ENCODE data around the gene RAB3A.
A peak's percentile ranks its signal among the peaks of the same experiment; 100 is the strongest.

RAB3A gene

GRCh38 chr19:18202778-18203407 is 949 bp downstream of the RAB3A start:
- TF ChIP-seq, protein P1, sequence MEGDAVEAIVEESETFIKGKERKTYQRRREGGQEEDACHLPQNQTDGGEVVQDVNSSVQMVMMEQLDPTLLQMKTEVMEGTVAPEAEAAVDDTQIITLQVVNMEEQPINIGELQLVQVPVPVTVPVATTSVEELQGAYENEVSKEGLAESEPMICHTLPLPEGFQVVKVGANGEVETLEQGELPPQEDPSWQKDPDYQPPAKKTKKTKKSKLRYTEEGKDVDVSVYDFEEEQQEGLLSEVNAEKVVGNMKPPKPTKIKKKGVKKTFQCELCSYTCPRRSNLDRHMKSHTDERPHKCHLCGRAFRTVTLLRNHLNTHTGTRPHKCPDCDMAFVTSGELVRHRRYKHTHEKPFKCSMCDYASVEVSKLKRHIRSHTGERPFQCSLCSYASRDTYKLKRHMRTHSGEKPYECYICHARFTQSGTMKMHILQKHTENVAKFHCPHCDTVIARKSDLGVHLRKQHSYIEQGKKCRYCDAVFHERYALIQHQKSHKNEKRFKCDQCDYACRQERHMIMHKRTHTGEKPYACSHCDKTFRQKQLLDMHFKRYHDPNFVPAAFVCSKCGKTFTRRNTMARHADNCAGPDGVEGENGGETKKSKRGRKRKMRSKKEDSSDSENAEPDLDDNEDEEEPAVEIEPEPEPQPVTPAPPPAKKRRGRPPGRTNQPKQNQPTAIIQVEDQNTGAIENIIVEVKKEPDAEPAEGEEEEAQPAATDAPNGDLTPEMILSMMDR (IDR thresholded peaks at IDR 0.05; ENCODE audit: low read depth, low read length) = no peak
- TF ChIP-seq POLR2A (IDR thresholded peaks at IDR 0.05; ENCODE audit: extremely low read depth, insufficient read length) = no peak
- TF ChIP-seq, protein P2, sequence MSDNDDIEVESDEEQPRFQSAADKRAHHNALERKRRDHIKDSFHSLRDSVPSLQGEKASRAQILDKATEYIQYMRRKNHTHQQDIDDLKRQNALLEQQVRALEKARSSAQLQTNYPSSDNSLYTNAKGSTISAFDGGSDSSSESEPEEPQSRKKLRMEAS (IDR thresholded peaks at IDR 0.05; ENCODE audit: low read depth, low read length) = 0 out of 2 replicates have a peak, but pooled peaks have one; percentile 7
- TF ChIP-seq MYC (IDR thresholded peaks at IDR 0.05; ENCODE audit: low read depth, low read length) = no peak
- H3K4me3 ChIP-seq (ENCODE audit: low read depth, low read length) = peak overlapping the region; percentile 44
- DNase-seq (ENCODE audit: low read depth) = peak; percentile 48

DNA sequence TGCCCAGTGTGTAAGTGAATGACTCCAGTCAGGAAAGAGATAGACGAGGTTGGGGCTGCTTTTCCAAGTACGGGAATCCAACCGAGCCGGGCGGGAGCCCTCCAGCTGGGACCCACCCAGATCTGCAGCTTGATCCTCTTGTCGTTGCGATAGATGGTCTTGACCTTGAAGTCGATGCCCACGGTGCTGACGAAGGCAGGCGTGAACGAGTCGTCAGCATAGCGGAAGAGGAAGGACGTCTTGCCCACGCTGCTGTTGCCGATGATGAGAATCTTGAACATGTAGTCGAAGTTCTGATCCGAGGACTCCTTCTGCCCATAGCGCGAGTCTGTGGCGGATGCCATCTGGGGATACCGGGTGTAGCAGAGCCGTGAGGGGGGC is 1.5 kb downstream of the RAB3A start:
- H3K4me3 ChIP-seq (ENCODE audit: low read depth, low read length) = no peak overlapping the region
- TF ChIP-seq MYC (IDR thresholded peaks at IDR 0.05; ENCODE audit: low read depth, low read length) (no peak), POLR2A (IDR thresholded peaks at IDR 0.05; ENCODE audit: extremely low read depth, insufficient read length) (no peak)
- TF ChIP-seq, protein P2 (IDR thresholded peaks at IDR 0.05; ENCODE audit: low read depth, low read length) = no peak
- DNase-seq (ENCODE audit: low read depth) = no peak

DNA sequence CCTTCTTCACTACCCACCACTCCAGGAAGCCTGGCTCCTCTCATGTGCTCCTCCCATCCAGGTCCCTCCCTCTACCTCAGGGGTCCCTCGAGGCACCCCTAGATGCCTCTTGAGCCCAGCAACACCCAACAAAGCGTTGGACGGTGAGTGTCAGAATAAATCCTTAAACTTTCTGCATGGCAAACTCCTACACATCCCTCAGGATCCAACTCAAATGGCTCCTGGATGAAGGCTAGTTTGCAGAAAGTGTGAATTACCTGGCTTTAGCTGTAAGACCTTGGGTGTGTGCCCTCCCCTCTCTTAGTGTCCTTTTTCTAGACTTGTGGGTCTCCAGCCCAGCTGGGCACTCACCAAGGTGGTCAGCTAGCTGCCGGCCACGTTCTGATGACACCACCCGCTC is 5.5 kb downstream of the RAB3A start:
- DNase-seq (ENCODE audit: low read depth) = no peak
- H3K4me3 ChIP-seq (ENCODE audit: low read depth, low read length) = no peak overlapping the region
- no peak for TF ChIP-seq MYC (IDR thresholded peaks at IDR 0.05; ENCODE audit: low read depth, low read length)
- TF ChIP-seq, protein P1 (IDR thresholded peaks at IDR 0.05; ENCODE audit: low read depth, low read length) = no peak
- TF ChIP-seq, protein P2 (IDR thresholded peaks at IDR 0.05; ENCODE audit: low read depth, low read length) = no peak
- TF ChIP-seq POLR2A (IDR thresholded peaks at IDR 0.05; ENCODE audit: extremely low read depth, insufficient read length) = no peak

- no peak for DNase-seq (ENCODE audit: low read depth)
- TF ChIP-seq, protein P2 (IDR thresholded peaks at IDR 0.05; ENCODE audit: low read depth, low read length) = no peak
- TF ChIP-seq, protein P1 (IDR thresholded peaks at IDR 0.05; ENCODE audit: low read depth, low read length) = no peak
- no peak for TF ChIP-seq MYC (IDR thresholded peaks at IDR 0.05; ENCODE audit: low read depth, low read length)
- TF ChIP-seq POLR2A (IDR thresholded peaks at IDR 0.05; ENCODE audit: extremely low read depth, insufficient read length) = no peak
- H3K4me3 ChIP-seq (ENCODE audit: low read depth, low read length) = no peak overlapping the region
These were observed 5.9 kb downstream of the RAB3A start for GRCh38 chr19:18197941-18198340.

GRCh38 chr19:18197306-18197705 is 6.5 kb downstream of the RAB3A start:
- no peak for DNase-seq (ENCODE audit: low read depth)
- H3K4me3 ChIP-seq (ENCODE audit: low read depth, low read length) = no peak overlapping the region
- no peak for TF ChIP-seq MYC (IDR thresholded peaks at IDR 0.05; ENCODE audit: low read depth, low read length)
- TF ChIP-seq, protein P1 (IDR thresholded peaks at IDR 0.05; ENCODE audit: low read depth, low read length) = no peak
- TF ChIP-seq, protein P2 (IDR thresholded peaks at IDR 0.05; ENCODE audit: low read depth, low read length) = no peak
- TF ChIP-seq POLR2A (IDR thresholded peaks at IDR 0.05; ENCODE audit: extremely low read depth, insufficient read length) = no peak

DNA sequence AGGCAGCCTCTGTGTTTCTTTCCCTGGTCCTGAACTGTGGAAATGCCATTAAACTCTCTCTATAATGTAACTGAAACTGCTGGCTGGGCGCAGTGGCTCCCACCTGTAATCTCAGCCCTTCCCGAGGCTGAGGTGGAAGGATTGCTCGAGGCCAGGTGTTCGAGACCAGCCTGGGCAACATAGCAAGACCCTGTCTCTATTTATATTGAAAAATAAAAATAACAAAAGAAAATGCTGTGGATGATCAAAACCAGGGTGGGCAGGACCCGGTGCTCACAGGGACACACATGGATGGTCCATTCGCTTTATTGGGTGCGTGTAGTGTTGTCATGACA is 7.4 kb downstream of the RAB3A start:
- TF ChIP-seq, protein P1 (IDR thresholded peaks at IDR 0.05; ENCODE audit: low read depth, low read length) = no peak
- TF ChIP-seq POLR2A (IDR thresholded peaks at IDR 0.05; ENCODE audit: extremely low read depth, insufficient read length) (no peak), MYC (IDR thresholded peaks at IDR 0.05; ENCODE audit: low read depth, low read length) (no peak)
- TF ChIP-seq, protein P2 (IDR thresholded peaks at IDR 0.05; ENCODE audit: low read depth, low read length) = no peak
- no peak overlapping the region for H3K4me3 ChIP-seq (ENCODE audit: low read depth, low read length)
- DNase-seq (ENCODE audit: low read depth) = no peak

Measured in NB4 (cell line).